ENCODE results near the gene COG7. TPM values are rescaled to one million over a fixed set of nuclear protein-coding genes. Genes with fewer than 3 reads are reported as not detected.
A peak's percentile ranks its signal among the peaks of the same experiment; 100 is the strongest.
"Not testable (repeated sequence)": the region's sequence is repeated elsewhere in the genome, so short reads cannot be mapped to it uniquely, and the experiment has no call there.

The COG7 gene
- total RNA-seq, 1 donor from 2014 or later, result 45.6 TPM

GRCh38 chr16:23385441-23385840, 67.5 kb downstream of the COG7 start:
- no peak for DNase-seq (ENCODE audit: low spot score)

GRCh38 chr16:23384878-23385277, 68.1 kb downstream of the COG7 start:
- no peak for DNase-seq (ENCODE audit: low spot score)

DNA sequence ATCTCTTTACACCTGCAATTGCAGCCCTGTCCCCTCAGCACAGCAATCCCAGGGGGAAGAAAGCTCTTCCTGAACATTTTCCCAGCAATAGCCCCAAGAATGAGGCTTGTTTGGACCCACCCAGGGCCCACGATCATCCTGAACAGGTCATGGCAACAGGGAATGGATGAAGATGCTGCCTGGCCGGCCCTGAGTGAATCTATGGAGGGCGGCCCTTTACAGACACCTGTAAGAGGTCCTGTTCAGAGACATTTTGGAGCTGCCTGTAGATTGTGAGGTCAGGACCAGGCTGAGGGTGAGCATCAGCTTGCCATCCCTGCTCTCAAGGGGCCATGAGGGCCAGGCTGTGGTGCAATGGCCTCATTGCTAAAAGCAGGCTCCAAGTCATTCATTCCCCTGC, 69.1 kb downstream of the COG7 start:
- DNase-seq (ENCODE audit: low spot score), result no peak

DNA sequence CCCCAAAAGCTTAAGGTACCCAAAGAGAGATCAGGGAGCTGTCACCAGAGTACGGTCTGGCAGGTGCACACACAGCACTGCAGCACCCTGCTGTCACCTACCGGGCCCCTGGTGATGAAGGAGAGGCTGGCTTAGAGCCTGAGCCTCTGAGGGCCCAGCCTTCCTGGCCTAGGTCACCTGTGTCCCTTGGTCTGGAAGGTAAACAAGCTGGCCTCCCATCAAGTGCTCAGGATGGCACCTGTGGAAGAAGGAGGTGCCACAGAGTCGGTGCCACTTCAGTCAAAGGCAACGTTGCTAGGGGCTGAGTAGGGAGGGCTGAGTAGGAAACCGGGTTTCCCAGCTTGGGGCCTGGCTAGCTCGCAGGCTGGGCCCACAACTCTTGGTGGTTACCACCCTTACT, 70.7 kb downstream of the COG7 start:
- DNase-seq (ENCODE audit: low spot score), result no peak

- not testable (repeated sequence) for DNase-seq (ENCODE audit: low spot score)
Measured at GRCh38 chr16:23381702-23382101, 71.3 kb downstream of the COG7 start.

GRCh38 chr16:23380501-23380951, 72.5 kb downstream of the COG7 start:
- DNase-seq (ENCODE audit: low spot score), result no peak

DNA sequence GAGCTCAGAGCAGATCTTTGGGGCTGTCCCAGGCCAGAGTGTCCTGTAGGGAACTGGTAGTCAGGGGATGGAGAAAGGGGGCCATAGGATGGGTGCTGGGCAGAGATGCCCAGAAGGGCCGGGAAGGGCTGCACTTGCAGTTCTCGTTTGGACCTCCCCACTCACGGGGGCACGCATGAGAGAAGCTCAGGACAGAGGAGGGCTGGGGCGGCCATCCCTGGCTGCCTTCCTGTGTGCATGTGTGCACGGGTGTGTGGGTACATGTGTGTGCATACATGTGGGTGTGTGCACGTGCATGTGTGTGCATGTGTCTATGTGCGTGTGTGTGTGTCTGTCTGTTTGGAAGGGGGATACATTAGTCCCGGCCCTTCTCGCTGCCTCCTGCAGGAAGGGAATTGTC, 73.3 kb downstream of the COG7 start:
- DNase-seq (ENCODE audit: low spot score), result no peak

- no peak for DNase-seq (ENCODE audit: low spot score)
Measured at GRCh38 chr16:23378921-23379320, 74.1 kb downstream of the COG7 start.

DNA sequence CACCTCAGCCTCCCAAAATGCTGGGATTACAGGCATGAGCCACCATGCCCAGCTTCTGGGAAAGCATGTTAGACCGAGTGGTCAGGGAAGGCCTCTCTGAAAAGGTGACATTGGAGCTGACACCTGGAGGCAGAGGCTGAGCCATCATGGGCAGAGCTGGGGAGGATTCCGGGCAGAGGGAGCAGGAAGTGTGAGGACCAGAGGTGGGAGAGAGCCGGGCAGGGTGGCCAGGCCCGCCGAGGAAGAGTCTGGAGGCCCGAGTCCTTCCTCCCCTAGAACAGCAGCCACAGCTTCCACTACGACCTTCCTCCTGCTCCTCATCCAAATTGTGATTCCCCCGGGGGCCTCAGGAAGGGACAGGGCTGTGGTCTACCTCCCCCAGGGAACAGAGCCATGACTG, 74.7 kb downstream of the COG7 start:
- DNase-seq (ENCODE audit: low spot score), result no peak

GRCh38 chr16:23377071-23377931, 75.7 kb downstream of the COG7 start:
- no peak for DNase-seq (ENCODE audit: low spot score)

DNA sequence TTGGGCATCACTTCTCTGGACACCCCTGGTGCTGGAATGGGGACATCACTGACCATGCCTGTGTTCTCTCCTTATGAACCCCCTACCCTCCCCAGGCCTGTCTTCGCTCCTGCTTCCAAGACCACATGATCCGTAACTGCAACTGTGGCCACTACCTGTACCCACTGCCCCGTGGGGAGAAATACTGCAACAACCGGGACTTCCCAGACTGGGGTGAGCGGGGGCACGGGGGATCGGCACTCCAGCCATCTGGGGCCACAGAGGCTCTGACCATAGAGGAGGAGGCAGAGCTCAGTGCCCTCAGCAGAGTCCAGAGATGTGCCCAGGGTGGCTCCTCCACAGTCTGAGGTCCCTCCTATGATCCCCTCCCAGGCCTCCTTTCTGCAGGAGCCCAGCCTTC, 77.3 kb downstream of the COG7 start:
- DNase-seq (ENCODE audit: low spot score), result no peak

- no peak for DNase-seq (ENCODE audit: low spot score)
Measured at GRCh38 chr16:23374721-23375510, 78.1 kb downstream of the COG7 start.

DNA sequence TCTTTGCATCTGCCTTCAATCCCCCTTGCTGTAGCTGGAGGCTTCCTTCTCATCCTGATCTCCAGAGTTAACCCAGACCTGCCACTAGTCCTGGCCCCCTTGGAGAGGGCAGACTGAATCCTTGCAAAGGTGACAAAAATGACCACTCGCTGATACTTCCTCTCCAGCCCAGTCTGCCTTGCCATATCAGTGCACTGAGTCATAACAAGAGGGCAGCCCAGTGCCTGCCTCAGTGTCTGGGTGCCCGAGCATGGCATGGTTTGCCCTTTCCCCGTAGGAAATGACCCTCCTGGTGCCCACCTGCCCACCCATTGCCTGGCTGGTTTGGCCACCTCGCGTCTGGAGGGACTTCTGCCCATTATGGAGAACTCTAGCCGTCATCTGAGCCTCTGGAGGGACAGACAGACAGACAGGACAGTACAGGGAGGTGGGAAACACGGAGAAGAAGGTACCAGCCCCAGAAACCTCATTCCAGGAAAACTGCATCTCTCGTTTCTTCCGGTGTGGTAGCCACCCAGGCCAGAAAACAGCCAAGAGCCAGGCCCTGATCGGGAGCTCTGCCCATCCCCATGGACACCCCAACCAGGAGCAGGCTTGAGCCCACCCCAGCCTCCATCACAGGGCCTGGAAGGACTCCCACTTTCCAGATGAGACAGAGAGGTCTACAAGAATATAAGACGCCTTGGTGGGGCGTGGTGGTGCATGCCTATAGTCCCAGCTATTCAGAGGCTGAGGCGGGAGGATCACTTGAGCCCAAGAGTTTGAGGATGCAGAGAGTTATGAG, 79.4 kb downstream of the COG7 start:
- DNase-seq (ENCODE audit: low spot score), result no peak

DNA sequence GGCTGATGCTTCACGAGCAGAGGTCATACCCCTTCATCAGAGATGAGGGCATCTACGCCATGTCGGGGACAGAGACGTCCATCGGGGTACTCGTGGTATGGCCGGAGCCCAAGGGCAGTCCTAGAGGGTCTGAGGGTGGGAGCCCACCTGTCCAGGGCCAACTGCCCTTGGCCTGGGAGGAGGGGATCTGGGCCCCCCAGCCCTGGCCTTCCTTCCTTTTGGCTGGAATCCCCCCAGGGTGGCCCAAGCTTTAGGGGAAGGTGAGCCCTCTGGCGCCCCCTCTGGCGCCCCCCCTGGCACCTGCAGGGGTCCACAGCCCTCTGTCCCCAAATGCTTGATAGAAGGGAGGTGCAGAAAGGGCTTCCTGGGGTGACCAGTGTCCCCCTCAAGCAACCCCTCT, 81.6 kb downstream of the COG7 start:
- no peak for DNase-seq (ENCODE audit: low spot score)

- no peak for DNase-seq (ENCODE audit: low spot score)
Measured at GRCh38 chr16:23369416-23369815, 83.6 kb downstream of the COG7 start.

DNA sequence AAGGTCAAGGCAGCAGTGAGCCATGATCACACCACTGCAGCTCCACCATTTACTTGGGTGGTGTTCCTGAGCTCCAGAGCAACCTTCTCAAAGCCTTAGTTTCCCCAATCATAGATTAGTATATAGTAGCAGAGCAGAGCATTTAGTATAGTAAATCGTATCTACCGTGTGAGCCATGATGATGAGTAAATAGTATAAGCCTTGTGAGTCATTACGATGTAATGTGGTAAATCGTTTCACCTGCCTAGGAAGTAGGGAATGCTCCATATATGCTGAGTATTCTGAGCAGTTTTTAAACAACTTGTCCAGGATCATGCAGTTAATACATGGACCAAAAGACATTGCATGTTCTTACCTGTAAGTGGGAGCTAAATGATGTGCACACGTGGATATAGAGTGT, 84.5 kb downstream of the COG7 start:
- DNase-seq (ENCODE audit: low spot score), result no peak

- no peak for DNase-seq (ENCODE audit: low spot score)
Measured at GRCh38 chr16:23367988-23368387, 85.0 kb downstream of the COG7 start.

DNA sequence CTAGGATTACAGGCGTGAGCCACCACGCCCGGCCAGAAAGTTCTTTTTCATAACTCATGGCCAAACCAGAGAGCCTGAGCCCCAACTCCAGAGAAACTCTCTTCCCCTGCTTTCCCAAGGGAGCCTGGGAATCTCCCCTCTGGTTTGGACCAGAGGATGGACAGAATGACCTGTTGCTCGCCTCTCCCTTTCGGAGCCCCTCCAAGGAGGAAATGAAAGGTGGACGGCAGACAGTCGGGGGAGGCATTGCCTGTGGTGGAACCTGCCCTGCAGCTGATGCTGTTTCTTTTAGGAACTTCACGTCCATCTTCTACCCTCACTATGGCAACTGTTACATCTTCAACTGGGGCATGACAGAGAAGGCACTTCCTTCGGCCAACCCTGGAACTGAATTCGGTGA, 85.4 kb downstream of the COG7 start:
- DNase-seq (ENCODE audit: low spot score), result no peak

GRCh38 chr16:23366341-23366740, 86.6 kb downstream of the COG7 start:
- DNase-seq (ENCODE audit: low spot score), result not testable (repeated sequence)

DNA sequence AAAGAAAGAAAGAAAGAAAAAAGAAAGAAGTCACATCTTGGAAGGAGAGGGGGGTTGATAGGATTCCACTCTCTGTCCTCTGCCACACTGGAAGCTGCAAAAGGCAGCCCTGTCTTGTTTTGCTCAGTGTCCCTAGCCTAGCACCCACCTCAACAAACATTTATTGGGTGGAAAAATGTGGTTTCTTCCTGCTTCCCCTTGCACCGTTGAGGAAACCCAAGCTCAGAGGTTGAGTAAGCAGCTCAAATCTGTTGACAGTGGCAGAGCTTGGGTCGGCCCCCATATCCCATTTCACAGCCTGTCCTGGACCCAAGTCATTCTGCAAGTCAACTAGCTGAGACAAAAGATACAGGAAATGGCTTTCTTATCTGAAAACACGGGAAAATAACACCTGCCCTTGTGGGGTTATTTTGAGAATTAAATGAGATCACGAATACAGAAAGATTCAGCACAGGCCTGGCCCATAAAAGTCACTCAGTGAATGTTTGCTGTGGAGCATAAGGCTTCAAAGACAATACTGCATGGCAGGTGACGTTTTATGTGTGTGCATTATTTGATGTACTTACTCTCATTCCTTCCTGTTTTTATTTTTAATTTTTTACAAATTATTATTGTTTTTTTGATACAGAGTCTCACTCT, 87.3 kb downstream of the COG7 start:
- no peak for DNase-seq (ENCODE audit: low spot score)

GRCh38 chr16:23362460-23363317, 90.3 kb downstream of the COG7 start:
- peak; percentile 63 for DNase-seq (ENCODE audit: low spot score)

All from ureter (tissue), 1 donor.